ENCODE measurements around the gene PRKN. TPM values are rescaled to one million over a fixed set of nuclear protein-coding genes. Genes with fewer than 3 reads are reported as not detected.

The PRKN gene
- total and polyA plus RNA-seq, 9 of the 15 experiments (the other 6 are each of a cell fraction or from before 2014, with no cell fraction given): 0.03 to 0.96 (median 0.15) TPM; not detected in 2

DNA sequence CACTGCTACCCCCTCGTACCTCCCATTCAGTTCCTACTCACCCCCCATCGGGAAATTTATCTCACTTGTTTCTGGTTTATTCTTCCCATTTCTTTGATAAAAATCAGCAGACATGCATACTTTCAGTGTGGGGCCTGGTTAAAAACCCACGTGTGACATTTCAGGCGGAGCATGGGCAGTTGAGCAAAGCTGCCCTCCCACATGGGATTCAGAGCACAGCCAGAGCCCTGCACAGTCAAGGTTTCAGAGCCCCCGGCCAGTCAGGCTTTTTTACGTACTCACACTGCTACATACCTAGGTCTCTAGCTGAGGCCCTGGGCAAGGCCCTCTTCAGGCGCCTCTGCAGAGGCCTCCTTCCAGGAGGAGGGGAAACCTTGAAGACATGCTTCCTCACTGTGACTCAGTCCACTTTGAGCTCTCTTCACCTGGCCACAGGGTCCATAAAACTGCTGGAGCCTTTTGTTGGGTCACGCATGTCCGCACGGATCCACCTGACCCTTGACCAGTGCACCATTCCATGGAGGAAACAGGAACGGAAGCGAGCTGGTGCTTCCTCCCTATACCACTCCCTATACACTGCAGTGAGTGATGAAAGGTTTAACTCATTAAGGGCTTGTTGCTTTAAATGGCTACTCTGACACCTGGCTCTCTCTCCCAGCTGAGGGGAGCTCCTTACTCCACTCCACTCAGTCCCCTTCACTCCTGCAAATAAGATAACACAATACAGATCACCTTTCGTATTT lies 713.3 kb downstream of the PRKN start:
- Histone ChIP-seq H3K4me1 (replicated peaks in 1 of 2; ENCODE audit: control insufficient read depth in 2 of 2, insufficient read depth in 2 of 2, low read length in 2 of 2) (no peaks in the 10 kb centered on the region), H3K36me3 (ENCODE audit: control insufficient read depth, insufficient read depth, low read length) (no peaks in the 10 kb centered on the region), H4K20me1 (replicated peaks; ENCODE audit: control insufficient read depth, insufficient read depth, low read length) (no peaks in the 10 kb centered on the region), H3K79me2 (ENCODE audit: control insufficient read depth, insufficient read depth, low read length) (no peaks in the 10 kb centered on the region), H2AFZ (ENCODE audit: low read depth, low read length) (no peak overlapping the region), H3K27me3 (ENCODE audit: control insufficient read depth in 2 of 2, insufficient read depth in 2 of 2, low read length in 2 of 2) (no peaks in the 10 kb centered on the region), H3K4me2 (ENCODE audit: insufficient read depth, low read length) (no peak overlapping the region), H3K9ac (ENCODE audit: insufficient read depth in 1 of 2, low read depth in 2 of 2, low read length in 2 of 2) (no peak overlapping the region), H3K9me3 (replicated peaks; ENCODE audit: control insufficient read depth, insufficient read depth, low read depth, low read length) (no peaks in the 10 kb centered on the region), H3K4me3 (no peak overlapping the region), H3K9me1 (ENCODE audit: control insufficient read depth, insufficient read depth, low read length) (no peaks in the 10 kb centered on the region), H3K27ac (ENCODE audit: extremely low read depth, low read depth, low read length) (no peak overlapping the region)
- in situ Hi-C loops (cut with MboI) (no loop called here), intact Hi-C loops (cut with micrococcal nuclease) (no loop called here)
- FAIRE-seq (no peak), ATAC-seq (no peak), DNase-seq (ENCODE audit: extremely low read depth in 1 of 4, low spot score in 3 of 4) (no peak)
- 4% methylated on average over 13 of the region's 13 CpGs for WGBS (ENCODE audit: insufficient coverage, low coverage, missing lambda C conversion rate)
- ChIA-PET CTCF (ENCODE audit: low intra/inter-chr PET ratio) (no interaction called here), POLR2A (no interaction called here)
- no TSS peak for BruUV-seq (replicated peaks)
- TF ChIP-seq HEY1 (CRISPR knock-in tag; IDR thresholded peaks at IDR 0.05; ENCODE audit: borderline replicate concordance): no peak
- no peak for TF ChIP-seq ZNF12 (CRISPR knock-in tag; IDR thresholded peaks at IDR 0.05)
- TF ChIP-seq XRCC3 (IDR thresholded peaks at IDR 0.05): no peak
- no peak for TF ChIP-seq NR1H2 (CRISPR knock-in tag; IDR thresholded peaks at IDR 0.05)
- no peak for TF ChIP-seq GATA2 (CRISPR knock-in tag; IDR thresholded peaks at IDR 0.05)
- no peak for TF ChIP-seq PURB (CRISPR knock-in tag; IDR thresholded peaks at IDR 0.05; ENCODE audit: low read depth)
- TF ChIP-seq, protein P1, sequence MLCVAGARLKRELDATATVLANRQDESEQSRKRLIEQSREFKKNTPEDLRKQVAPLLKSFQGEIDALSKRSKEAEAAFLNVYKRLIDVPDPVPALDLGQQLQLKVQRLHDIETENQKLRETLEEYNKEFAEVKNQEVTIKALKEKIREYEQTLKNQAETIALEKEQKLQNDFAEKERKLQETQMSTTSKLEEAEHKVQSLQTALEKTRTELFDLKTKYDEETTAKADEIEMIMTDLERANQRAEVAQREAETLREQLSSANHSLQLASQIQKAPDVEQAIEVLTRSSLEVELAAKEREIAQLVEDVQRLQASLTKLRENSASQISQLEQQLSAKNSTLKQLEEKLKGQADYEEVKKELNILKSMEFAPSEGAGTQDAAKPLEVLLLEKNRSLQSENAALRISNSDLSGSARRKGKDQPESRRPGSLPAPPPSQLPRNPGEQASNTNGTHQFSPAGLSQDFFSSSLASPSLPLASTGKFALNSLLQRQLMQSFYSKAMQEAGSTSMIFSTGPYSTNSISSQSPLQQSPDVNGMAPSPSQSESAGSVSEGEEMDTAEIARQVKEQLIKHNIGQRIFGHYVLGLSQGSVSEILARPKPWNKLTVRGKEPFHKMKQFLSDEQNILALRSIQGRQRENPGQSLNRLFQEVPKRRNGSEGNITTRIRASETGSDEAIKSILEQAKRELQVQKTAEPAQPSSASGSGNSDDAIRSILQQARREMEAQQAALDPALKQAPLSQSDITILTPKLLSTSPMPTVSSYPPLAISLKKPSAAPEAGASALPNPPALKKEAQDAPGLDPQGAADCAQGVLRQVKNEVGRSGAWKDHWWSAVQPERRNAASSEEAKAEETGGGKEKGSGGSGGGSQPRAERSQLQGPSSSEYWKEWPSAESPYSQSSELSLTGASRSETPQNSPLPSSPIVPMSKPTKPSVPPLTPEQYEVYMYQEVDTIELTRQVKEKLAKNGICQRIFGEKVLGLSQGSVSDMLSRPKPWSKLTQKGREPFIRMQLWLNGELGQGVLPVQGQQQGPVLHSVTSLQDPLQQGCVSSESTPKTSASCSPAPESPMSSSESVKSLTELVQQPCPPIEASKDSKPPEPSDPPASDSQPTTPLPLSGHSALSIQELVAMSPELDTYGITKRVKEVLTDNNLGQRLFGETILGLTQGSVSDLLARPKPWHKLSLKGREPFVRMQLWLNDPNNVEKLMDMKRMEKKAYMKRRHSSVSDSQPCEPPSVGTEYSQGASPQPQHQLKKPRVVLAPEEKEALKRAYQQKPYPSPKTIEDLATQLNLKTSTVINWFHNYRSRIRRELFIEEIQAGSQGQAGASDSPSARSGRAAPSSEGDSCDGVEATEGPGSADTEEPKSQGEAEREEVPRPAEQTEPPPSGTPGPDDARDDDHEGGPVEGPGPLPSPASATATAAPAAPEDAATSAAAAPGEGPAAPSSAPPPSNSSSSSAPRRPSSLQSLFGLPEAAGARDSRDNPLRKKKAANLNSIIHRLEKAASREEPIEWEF (CRISPR knock-in tag; IDR thresholded peaks at IDR 0.05): no peak
- no peak for TF ChIP-seq FUS (optimal IDR thresholded peaks at IDR 0.05; ENCODE audit: low read depth, low read length)
- TF ChIP-seq SRSF1 (IDR thresholded peaks at IDR 0.05; ENCODE audit: low read depth, low read length): no peak
